Spleen (tissue), 7 donors: ENCODE measurements around the gene EPB41.

Experiments used
- CTCF ChIP-seq, 11 experiments: fragments of 200-600 bp in 7 of 11; fragments of 450-650 bp in 4 of 11; sonication (generic) in 4 of 11; IDR thresholded peaks in 8 of 11; conservative IDR thresholded peaks in 3 of 11; 1 replicate in 7 of 11; 2 replicates in 4 of 11; pipeline versions ENCODE4 v1.4.0 to v1.8.0; 2016 to 2021; ENCODE audit warnings: antibody characterized with exemption in 11 of 11, inconsistent platforms in 4 of 11, mild to moderate bottlenecking in 1 of 11
- POLR2A ChIP-seq, 3 donors: fragments of 450-650 bp; IDR thresholded peaks; one replicate each; pipeline ENCODE4 v1.5.1; 2017; ENCODE audit warnings: antibody characterized with exemption in 3 of 3, mild to moderate bottlenecking in 1 of 3
- donor health status: DM: no; HTN: no; CAD: no; lungs with moderate emphysema.
- donor health status: DM: no; HTN: no; CAD: no.
- donor health status: DM: no; HTN: no; CAD: no.

GRCh38 chr1:28983091-28983490 is 68.7 kb downstream of the EPB41 start:
- no peak for TF ChIP-seq CTCF (IDR thresholded peaks at IDR 0.05 in 8 of 11, conservative IDR thresholded peaks at IDR 0.05 in 3 of 11)
- TF ChIP-seq POLR2A (IDR thresholded peaks at IDR 0.05) = no peak
